Measurements from ENCODE around the gene KNDC1.

- TF ChIP-seq, protein P1, sequence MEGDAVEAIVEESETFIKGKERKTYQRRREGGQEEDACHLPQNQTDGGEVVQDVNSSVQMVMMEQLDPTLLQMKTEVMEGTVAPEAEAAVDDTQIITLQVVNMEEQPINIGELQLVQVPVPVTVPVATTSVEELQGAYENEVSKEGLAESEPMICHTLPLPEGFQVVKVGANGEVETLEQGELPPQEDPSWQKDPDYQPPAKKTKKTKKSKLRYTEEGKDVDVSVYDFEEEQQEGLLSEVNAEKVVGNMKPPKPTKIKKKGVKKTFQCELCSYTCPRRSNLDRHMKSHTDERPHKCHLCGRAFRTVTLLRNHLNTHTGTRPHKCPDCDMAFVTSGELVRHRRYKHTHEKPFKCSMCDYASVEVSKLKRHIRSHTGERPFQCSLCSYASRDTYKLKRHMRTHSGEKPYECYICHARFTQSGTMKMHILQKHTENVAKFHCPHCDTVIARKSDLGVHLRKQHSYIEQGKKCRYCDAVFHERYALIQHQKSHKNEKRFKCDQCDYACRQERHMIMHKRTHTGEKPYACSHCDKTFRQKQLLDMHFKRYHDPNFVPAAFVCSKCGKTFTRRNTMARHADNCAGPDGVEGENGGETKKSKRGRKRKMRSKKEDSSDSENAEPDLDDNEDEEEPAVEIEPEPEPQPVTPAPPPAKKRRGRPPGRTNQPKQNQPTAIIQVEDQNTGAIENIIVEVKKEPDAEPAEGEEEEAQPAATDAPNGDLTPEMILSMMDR (conservative IDR thresholded peaks at IDR 0.05): no peak
- no peak for TF ChIP-seq EZH2 (IDR thresholded peaks at IDR 0.05; ENCODE audit: low read depth)
Observed at GRCh38 chr10:133110609-133111275, 49.3 kb upstream of the KNDC1 start.
